BLaER1 (cell line): ENCODE data around the gene PPM1E.

Experiments used
- H3K27ac ChIP-seq: shearing (Covaris generic); formaldehyde crosslinking; 2 replicates; pipeline ENCODE4 v1.8.1; 2022
- H3K27me3 ChIP-seq: shearing (Covaris generic); formaldehyde crosslinking; 2 replicates; pipeline ENCODE4 v1.8.1; 2022
- H3K36me3 ChIP-seq: shearing (Covaris generic); formaldehyde crosslinking; 2 replicates; pipeline ENCODE4 v1.8.1; 2022
- H3K4me1 ChIP-seq: shearing (Covaris generic); formaldehyde crosslinking; 2 replicates; pipeline ENCODE4 v1.8.1; 2022
- H3K4me2 ChIP-seq: shearing (Covaris generic); formaldehyde crosslinking; 2 replicates; pipeline ENCODE4 v1.8.1; 2022
- H3K4me3 ChIP-seq: shearing (Covaris generic); formaldehyde crosslinking; 2 replicates; pipeline ENCODE4 v1.8.1; 2022
- H3K9ac ChIP-seq: shearing (Covaris generic); formaldehyde crosslinking; 2 replicates; pipeline ENCODE4 v1.8.1; 2022
- H3K9me3 ChIP-seq: shearing (Covaris generic); formaldehyde crosslinking; 2 replicates; pipeline ENCODE4 v1.8.1; 2022
- H4K20me1 ChIP-seq: shearing (Covaris generic); formaldehyde crosslinking; 2 replicates; pipeline ENCODE4 v1.8.1; 2022
- Cebpa-rat ChIP-seq: shearing (Covaris generic); IDR thresholded peaks from 2 replicates; pipeline ENCODE4 v1.8.1; 2022

PPM1E gene

DNA sequence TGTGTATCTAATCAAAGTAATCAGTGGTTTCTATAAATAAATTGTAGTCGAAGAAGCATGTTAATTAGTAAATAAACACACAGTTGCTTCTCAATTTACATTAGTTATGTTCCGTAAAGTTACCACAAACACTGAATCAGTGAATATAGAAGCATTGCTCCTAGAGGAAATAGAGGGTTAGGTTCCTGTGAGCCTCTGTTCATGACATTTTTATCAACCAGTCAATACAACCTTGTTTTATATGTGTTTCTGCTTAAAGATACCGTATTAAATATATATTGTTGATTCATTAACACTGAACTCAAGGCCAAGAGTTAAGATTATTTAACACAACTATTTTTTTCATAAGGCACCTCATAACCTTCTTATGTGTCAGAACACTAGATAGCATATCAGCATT lies 134.3 kb downstream of the PPM1E start:
- H3K4me1 ChIP-seq, result no peaks in the 10 kb centered on the region
- H3K27me3 ChIP-seq, result no peaks in the 10 kb centered on the region
- H4K20me1 ChIP-seq, result no peaks in the 10 kb centered on the region
- H3K9ac ChIP-seq, result no peak overlapping the region
- H3K9me3 ChIP-seq, result peaks cover 23% of the 10 kb centered on the region
- H3K27ac ChIP-seq, result no peak overlapping the region
- no peaks in the 10 kb centered on the region for H3K36me3 ChIP-seq
- no peak for TF ChIP-seq Cebpa-rat
- no peak overlapping the region for H3K4me3 ChIP-seq
- no peak overlapping the region for H3K4me2 ChIP-seq

DNA sequence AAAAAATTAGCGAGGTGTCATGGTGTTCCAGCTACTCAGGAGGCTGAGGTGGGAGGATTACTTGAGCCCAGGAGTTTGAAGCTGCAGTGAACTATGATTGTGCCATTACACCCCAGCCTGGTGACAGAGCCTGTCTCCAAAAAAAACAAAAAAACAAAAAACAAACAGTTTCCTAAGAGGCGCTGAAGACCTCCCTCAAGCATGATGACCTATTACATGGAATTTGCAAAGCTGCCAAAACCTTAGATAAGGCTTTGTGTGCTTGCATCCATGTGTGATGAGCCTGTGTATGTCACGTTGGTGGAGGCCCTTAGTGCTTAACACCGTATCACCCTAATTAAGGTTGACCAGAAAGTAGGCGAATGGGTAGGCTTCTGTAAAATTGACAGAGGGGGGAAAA lies 143.5 kb downstream of the PPM1E start:
- peaks cover 32% of the 10 kb centered on the region for H3K9me3 ChIP-seq
- H3K4me1 ChIP-seq, result no peaks in the 10 kb centered on the region
- no peak overlapping the region for H3K9ac ChIP-seq
- 0 out of 2 replicates have a peak, but pooled peaks cover 5% of the 10 kb centered on the region for H3K36me3 ChIP-seq
- no peak overlapping the region for H3K4me3 ChIP-seq
- H4K20me1 ChIP-seq, result no peaks in the 10 kb centered on the region
- H3K4me2 ChIP-seq, result no peak overlapping the region
- no peak for TF ChIP-seq Cebpa-rat
- no peaks in the 10 kb centered on the region for H3K27me3 ChIP-seq
- no peak overlapping the region for H3K27ac ChIP-seq

DNA sequence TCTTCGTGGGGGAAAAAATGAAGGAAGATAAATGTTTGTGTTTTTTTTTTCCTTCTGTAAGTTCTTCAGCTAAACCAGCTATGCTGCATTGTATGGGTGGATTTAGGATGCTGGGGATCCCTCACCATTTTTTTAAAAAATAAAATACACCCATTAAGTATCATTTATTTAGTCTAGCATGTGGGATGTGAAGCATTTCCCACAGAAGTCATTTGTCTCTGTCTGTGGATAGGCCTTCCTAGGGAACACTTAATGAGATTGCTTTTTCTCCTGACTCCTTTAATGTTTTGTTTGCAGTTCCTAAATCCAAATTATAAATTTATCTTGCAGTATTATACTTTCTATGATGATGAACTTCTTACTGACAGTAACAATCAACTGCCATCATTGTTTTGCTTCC lies 146.7 kb downstream of the PPM1E start:
- Histone ChIP-seq H4K20me1 (no peaks in the 10 kb centered on the region), H3K4me3 (no peak overlapping the region), H3K27me3 (no peaks in the 10 kb centered on the region), H3K4me2 (no peak overlapping the region), H3K9me3 (peaks cover 20% of the 10 kb centered on the region), H3K9ac (no peak overlapping the region), H3K4me1 (no peaks in the 10 kb centered on the region), H3K27ac (no peak overlapping the region), H3K36me3 (no peaks in the 10 kb centered on the region)
- no peak for TF ChIP-seq Cebpa-rat

DNA sequence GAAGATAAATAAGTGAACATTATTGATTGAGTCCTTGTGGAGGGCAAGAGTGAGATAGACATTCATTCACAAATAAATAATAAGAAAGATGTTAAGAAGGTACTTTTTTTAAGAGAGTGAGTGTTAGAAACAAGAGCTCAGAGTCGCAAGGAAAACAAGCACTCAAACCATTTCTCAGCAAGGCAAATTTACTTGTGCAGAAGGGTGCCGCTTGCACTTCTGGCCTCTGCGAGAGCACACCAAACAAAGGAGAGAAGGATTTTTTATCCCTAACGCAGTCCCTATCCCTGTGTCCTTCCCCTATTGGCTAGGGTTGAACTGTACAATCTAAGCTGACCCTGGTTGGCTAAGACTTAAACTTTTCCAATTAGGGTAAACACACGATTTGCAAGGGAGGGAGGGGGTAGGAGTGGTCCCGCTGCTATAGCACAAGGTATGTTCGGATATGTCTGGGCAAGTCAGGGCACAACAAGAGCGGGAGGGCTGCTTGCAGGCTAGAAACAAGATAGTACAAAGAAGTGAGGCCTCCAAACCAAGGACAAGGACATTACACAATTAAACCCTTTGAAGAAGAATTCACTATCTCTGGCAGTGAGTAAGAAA lies 156.2 kb downstream of the PPM1E start:
- Histone ChIP-seq H3K9ac (no peak overlapping the region), H3K4me1 (no peaks in the 10 kb centered on the region), H3K4me2 (no peak overlapping the region), H3K27ac (no peak overlapping the region), H3K4me3 (no peak overlapping the region), H3K36me3 (peaks cover 6% of the 10 kb centered on the region; the same call in 1 of the 2 replicates), H3K27me3 (no peaks in the 10 kb centered on the region), H4K20me1 (no peaks in the 10 kb centered on the region), H3K9me3 (peaks cover 34% of the 10 kb centered on the region)
- no peak for TF ChIP-seq Cebpa-rat

DNA sequence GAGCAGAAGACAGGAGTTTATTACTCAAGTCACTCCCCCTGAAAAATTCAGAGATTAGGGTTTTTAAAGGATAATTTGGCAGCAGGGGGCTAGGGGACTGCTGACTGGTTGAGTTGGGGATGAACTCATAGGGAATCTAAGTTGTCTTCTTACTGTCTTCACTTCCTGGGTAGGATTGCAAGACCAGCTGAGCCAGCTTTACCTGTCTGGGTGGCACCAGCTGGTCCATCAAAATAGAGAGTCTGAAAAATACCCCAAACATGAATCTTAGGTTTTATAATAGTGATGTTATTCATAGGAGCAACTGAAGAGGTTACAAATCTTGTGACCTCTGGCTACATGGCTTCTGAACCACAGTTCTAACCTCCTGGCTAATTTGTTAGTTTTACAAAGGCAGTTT lies 157.9 kb downstream of the PPM1E start:
- TF ChIP-seq Cebpa-rat, result no peak
- Histone ChIP-seq H3K4me2 (no peak overlapping the region), H3K4me1 (no peaks in the 10 kb centered on the region), H3K36me3 (peaks cover 6% of the 10 kb centered on the region; the same call in 1 of the 2 replicates), H3K27ac (no peak overlapping the region), H3K9ac (no peak overlapping the region), H3K9me3 (peaks cover 34% of the 10 kb centered on the region), H3K27me3 (no peaks in the 10 kb centered on the region), H3K4me3 (no peak overlapping the region), H4K20me1 (no peaks in the 10 kb centered on the region)

DNA sequence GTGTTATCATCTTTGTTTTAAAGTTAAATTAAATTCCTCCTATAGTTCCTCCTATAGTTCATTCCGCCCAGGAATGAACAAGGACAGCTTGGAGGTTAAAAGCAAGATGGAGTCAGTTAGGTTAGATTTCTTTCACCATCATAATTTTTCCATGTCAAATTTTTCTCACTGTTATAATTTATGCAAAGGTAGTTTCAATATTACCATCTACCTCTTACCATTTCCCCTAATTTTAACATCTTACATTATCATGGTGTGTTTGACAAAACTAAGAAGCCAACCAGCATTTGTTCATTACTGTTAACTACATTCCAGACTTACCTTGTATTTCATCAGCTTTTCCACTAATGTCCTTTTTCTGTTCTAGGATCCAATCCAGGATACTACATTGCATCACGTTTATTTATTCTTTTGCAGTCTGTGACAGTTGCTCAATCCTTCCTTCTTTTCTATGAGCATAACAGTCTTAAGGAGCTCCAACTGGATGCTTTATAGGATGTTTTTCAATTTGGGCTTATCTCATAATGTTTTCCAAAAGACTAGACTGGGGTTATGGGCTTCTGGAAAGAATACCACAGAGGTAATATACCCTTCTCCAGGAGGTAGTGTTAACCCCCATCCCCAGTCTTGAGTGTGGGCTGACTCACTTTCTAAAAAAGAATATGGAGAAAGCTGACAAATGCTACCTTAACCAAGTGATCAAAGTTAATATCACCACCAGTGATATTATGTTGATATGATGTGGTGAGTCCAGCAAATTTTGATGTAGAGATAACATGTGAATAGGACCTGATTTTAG lies 158.5 kb downstream of the PPM1E start:
- H3K4me2 ChIP-seq, result no peak overlapping the region
- H4K20me1 ChIP-seq, result no peaks in the 10 kb centered on the region
- no peaks in the 10 kb centered on the region for H3K27me3 ChIP-seq
- H3K27ac ChIP-seq, result no peak overlapping the region
- TF ChIP-seq Cebpa-rat, result no peak
- no peak overlapping the region for H3K4me3 ChIP-seq
- peaks cover 34% of the 10 kb centered on the region for H3K9me3 ChIP-seq
- H3K36me3 ChIP-seq, result peaks cover 6% of the 10 kb centered on the region; the same call in 1 of the 2 replicates
- H3K4me1 ChIP-seq, result no peaks in the 10 kb centered on the region
- H3K9ac ChIP-seq, result no peak overlapping the region

DNA sequence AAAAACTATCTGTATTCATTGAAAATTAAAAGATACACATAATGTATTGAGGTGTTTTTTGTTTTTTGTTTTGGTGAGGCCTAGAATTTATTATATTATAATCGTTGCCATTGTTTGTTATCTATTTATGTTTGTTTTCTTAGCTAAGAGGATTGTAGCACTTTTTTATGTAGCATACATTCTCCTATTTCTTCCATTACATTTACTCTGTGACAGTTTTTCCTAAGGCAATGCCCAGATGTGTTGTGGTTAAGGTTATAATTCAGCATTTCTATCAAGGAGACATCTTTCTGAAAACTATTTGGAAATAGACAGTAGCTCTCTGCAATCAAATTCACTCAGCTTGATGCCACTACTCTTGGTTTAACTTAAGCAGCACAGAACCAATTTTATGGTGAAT lies 161.6 kb downstream of the PPM1E start:
- no peak overlapping the region for H3K4me3 ChIP-seq
- H3K36me3 ChIP-seq, result 0 out of 2 replicates have a peak, but pooled peaks cover under 1% of the 10 kb centered on the region
- no peak overlapping the region for H3K4me2 ChIP-seq
- H3K9me3 ChIP-seq, result peaks cover 9% of the 10 kb centered on the region
- no peak for TF ChIP-seq Cebpa-rat
- H3K27ac ChIP-seq, result no peak overlapping the region
- H3K9ac ChIP-seq, result no peak overlapping the region
- H4K20me1 ChIP-seq, result no peaks in the 10 kb centered on the region
- H3K27me3 ChIP-seq, result no peaks in the 10 kb centered on the region
- no peaks in the 10 kb centered on the region for H3K4me1 ChIP-seq

DNA sequence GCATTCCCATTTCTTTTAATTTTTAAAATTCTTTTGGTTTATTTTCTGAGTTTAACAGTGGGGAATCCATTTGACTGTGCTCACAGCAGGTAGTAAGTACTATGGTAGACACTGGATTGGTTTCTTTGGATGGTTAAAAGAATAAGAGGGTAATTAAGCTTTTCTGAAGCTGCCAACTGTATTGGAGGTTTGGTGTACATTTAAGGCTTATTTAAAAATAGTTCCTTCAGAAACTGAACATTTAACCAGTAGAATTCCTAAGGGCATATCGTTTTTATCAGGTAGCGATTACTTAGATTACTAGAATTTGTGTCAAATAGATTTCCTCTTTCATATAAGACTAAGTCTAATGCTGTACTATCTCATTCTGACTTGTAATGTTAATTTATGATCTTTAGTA lies 162.4 kb downstream of the PPM1E start:
- Histone ChIP-seq H3K4me3 (no peak overlapping the region), H3K27me3 (no peaks in the 10 kb centered on the region), H3K36me3 (no peaks in the 10 kb centered on the region), H3K4me2 (no peak overlapping the region), H3K27ac (no peak overlapping the region), H3K4me1 (no peaks in the 10 kb centered on the region), H3K9me3 (peaks cover under 1% of the 10 kb centered on the region; the same call in 1 of the 2 replicates), H4K20me1 (no peaks in the 10 kb centered on the region), H3K9ac (no peak overlapping the region)
- TF ChIP-seq Cebpa-rat, result no peak

DNA sequence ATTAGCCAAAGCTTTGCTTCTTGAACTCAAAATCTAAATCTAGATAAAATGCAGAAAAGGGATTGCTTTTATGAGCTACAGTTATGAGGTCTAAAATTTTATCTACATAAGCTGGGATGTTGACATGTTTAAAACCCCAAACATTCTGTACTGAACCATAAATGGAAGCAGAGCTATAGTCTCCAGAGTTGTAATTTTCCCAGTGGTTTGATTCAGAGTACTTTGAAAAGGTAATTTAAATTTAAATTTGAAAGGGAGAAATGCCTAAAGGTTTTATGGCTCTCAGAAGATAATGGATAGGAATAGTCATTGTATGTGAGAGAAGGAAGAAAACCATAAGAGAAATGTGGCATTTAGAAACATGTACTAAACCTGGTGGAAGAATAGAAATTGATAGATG lies 163.2 kb downstream of the PPM1E start:
- Histone ChIP-seq H3K4me2 (no peak overlapping the region), H3K27ac (no peak overlapping the region), H4K20me1 (no peaks in the 10 kb centered on the region), H3K9ac (no peak overlapping the region), H3K27me3 (no peaks in the 10 kb centered on the region), H3K9me3 (no peaks in the 10 kb centered on the region), H3K4me3 (no peak overlapping the region), H3K4me1 (no peaks in the 10 kb centered on the region), H3K36me3 (no peaks in the 10 kb centered on the region)
- no peak for TF ChIP-seq Cebpa-rat

DNA sequence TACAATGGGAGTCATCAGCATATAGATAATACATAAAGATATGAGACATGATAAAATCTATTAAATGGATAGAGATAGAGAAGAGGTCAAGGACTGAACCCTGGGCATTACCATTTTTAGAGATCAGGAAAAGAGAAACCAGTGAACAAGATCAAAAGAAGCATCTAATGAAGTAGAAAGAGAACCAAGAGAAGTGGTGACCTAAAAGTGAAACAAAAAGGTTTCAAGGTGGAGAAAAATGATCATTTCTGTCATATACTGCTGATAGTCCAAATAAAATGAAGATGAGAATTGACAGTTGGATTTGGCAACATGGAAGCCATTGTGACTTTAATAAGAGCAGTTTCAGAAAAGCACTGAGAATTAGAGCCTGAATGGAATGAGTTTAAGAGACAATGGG lies 165.1 kb downstream of the PPM1E start:
- Histone ChIP-seq H3K9me3 (no peaks in the 10 kb centered on the region), H3K27ac (no peak overlapping the region), H4K20me1 (no peaks in the 10 kb centered on the region), H3K4me3 (no peak overlapping the region), H3K36me3 (no peaks in the 10 kb centered on the region), H3K4me1 (no peaks in the 10 kb centered on the region), H3K27me3 (no peaks in the 10 kb centered on the region), H3K9ac (no peak overlapping the region), H3K4me2 (no peak overlapping the region)
- no peak for TF ChIP-seq Cebpa-rat
